ENCODE data around the gene ELOB.

DNA sequence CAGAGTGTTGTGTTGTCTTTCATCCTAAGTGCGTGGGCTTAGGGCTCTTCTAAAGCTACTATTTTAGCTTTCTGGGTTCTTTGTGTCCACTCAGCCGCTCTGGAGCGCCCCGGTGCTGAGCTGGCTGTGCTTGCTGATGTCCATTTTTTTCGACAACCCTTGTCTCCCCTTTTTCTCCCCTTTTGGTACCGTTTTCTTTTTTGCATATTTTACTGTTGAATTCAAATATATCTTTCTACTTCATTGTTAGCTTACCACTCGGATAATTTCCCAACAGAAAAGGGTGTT lies 23.4 kb downstream of the ELOB start:
- TF ChIP-seq, protein P1, sequence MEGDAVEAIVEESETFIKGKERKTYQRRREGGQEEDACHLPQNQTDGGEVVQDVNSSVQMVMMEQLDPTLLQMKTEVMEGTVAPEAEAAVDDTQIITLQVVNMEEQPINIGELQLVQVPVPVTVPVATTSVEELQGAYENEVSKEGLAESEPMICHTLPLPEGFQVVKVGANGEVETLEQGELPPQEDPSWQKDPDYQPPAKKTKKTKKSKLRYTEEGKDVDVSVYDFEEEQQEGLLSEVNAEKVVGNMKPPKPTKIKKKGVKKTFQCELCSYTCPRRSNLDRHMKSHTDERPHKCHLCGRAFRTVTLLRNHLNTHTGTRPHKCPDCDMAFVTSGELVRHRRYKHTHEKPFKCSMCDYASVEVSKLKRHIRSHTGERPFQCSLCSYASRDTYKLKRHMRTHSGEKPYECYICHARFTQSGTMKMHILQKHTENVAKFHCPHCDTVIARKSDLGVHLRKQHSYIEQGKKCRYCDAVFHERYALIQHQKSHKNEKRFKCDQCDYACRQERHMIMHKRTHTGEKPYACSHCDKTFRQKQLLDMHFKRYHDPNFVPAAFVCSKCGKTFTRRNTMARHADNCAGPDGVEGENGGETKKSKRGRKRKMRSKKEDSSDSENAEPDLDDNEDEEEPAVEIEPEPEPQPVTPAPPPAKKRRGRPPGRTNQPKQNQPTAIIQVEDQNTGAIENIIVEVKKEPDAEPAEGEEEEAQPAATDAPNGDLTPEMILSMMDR (IDR thresholded peaks at IDR 0.05; ENCODE audit: low read length), result no peak
- no peak for TF ChIP-seq EZH2 (IDR thresholded peaks at IDR 0.05; ENCODE audit: borderline replicate concordance, low read length)
